Brain pericyte (primary cell): ENCODE results near the gene PRKCA.
"Not testable (repeated sequence)": the region's sequence is repeated elsewhere in the genome, so short reads cannot be mapped to it uniquely, and the experiment has no call there.

ENCODE experiments used
- DNase-seq: peaks from one replicate; pipeline ENCODE4 v3.0.0-alpha.2; 2012; ENCODE audit warnings: low read depth, low spot score

PRKCA gene

GRCh38 chr17:66324381-66325004 lies 22.1 kb downstream of the PRKCA start:
- DNase-seq = not testable (repeated sequence)

- no peak for DNase-seq
Measured at GRCh38 chr17:66326476-66327047, 24.1 kb downstream of the PRKCA start.

- no peak for DNase-seq
Measured at GRCh38 chr17:66330646-66331037, 28.2 kb downstream of the PRKCA start.

- no peak for DNase-seq
Measured at GRCh38 chr17:66331038-66331816, 28.8 kb downstream of the PRKCA start.

GRCh38 chr17:66335797-66336196 lies 33.4 kb downstream of the PRKCA start:
- no peak for DNase-seq

- no peak for DNase-seq
Measured at GRCh38 chr17:66337268-66337667, 34.9 kb downstream of the PRKCA start.

GRCh38 chr17:66337866-66338485 lies 35.6 kb downstream of the PRKCA start:
- no peak for DNase-seq

GRCh38 chr17:66338937-66339336 lies 36.5 kb downstream of the PRKCA start:
- DNase-seq = no peak

- no peak for DNase-seq
Measured at GRCh38 chr17:66339561-66339960, 37.1 kb downstream of the PRKCA start.

- DNase-seq = no peak
Measured at GRCh38 chr17:66340720-66341119, 38.3 kb downstream of the PRKCA start.

- DNase-seq = no peak
Measured at GRCh38 chr17:66341462-66341861, 39.0 kb downstream of the PRKCA start.

- DNase-seq = not testable (repeated sequence)
Measured at GRCh38 chr17:66342263-66342662, 39.9 kb downstream of the PRKCA start.

GRCh38 chr17:66343531-66344078 lies 41.2 kb downstream of the PRKCA start:
- no peak for DNase-seq

GRCh38 chr17:66344473-66344872 lies 42.1 kb downstream of the PRKCA start:
- no peak for DNase-seq

- DNase-seq = no peak
Measured at GRCh38 chr17:66345264-66345663, 42.9 kb downstream of the PRKCA start.

- DNase-seq = not testable (repeated sequence)
Measured at GRCh38 chr17:66345949-66346638, 43.7 kb downstream of the PRKCA start.

- DNase-seq = no peak
Measured at GRCh38 chr17:66347661-66348514, 45.5 kb downstream of the PRKCA start.

GRCh38 chr17:66348584-66349165 lies 46.3 kb downstream of the PRKCA start:
- peak; percentile 25 for DNase-seq

- no peak for DNase-seq
Measured at GRCh38 chr17:66349521-66350254, 47.3 kb downstream of the PRKCA start.
